ENCODE data around the gene CDH13.

Gene CDH13

DNA sequence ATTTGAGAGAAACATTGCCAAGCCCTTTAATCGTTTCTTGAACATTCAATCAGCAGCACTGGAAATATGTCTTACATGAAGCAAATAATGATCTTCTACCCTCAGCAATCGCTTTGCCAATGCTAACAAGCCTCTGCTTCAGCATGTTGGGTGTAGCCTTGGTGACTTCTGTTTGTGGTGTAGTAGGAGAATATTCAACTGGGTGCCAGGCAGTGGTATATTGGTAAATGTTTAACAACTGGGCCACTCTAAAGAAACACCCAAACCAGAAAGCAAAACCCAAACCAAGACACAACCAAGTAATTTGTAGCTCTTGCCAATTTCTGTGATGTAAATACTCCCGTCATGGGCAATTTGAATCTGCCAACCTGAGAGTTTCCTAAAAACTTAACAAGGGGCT, 9.7 kb downstream of the CDH13 start:
- Histone ChIP-seq H3K4me1 (ENCODE audit: control insufficient read depth, low read length) (no peaks in the 10 kb centered on the region), H3K27me3 (ENCODE audit: control insufficient read depth, low read length) (no peaks in the 10 kb centered on the region), H3K4me2 (ENCODE audit: low read length) (no peak overlapping the region), H3K79me2 (ENCODE audit: control insufficient read depth, low read length) (no peaks in the 10 kb centered on the region), H3K9me3 (ENCODE audit: control insufficient read depth, insufficient read depth, low read length) (no peaks in the 10 kb centered on the region), H3K9me2 (replicated peaks; ENCODE audit: control insufficient read depth, low read length) (no peaks in the 10 kb centered on the region), H3K4me3 (ENCODE audit: low read length) (no peak overlapping the region), H3K36me3 (ENCODE audit: control insufficient read depth, low read length) (no peaks in the 10 kb centered on the region), H4K20me1 (ENCODE audit: control insufficient read depth, insufficient read depth, low read depth, low read length) (no peaks in the 10 kb centered on the region), H3K27ac (ENCODE audit: low read depth, low read length) (no peak overlapping the region), H3F3A (ENCODE audit: control insufficient read depth, insufficient read depth) (no peaks in the 10 kb centered on the region)
- TF ChIP-seq EZH2phosphoT487 (IDR thresholded peaks at IDR 0.05; ENCODE audit: borderline replicate concordance, low read length), result no peak
- TF ChIP-seq, protein P1, sequence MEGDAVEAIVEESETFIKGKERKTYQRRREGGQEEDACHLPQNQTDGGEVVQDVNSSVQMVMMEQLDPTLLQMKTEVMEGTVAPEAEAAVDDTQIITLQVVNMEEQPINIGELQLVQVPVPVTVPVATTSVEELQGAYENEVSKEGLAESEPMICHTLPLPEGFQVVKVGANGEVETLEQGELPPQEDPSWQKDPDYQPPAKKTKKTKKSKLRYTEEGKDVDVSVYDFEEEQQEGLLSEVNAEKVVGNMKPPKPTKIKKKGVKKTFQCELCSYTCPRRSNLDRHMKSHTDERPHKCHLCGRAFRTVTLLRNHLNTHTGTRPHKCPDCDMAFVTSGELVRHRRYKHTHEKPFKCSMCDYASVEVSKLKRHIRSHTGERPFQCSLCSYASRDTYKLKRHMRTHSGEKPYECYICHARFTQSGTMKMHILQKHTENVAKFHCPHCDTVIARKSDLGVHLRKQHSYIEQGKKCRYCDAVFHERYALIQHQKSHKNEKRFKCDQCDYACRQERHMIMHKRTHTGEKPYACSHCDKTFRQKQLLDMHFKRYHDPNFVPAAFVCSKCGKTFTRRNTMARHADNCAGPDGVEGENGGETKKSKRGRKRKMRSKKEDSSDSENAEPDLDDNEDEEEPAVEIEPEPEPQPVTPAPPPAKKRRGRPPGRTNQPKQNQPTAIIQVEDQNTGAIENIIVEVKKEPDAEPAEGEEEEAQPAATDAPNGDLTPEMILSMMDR (IDR thresholded peaks at IDR 0.05; ENCODE audit: low read depth, low read length, poor library complexity, severe bottlenecking), result no peak

DNA sequence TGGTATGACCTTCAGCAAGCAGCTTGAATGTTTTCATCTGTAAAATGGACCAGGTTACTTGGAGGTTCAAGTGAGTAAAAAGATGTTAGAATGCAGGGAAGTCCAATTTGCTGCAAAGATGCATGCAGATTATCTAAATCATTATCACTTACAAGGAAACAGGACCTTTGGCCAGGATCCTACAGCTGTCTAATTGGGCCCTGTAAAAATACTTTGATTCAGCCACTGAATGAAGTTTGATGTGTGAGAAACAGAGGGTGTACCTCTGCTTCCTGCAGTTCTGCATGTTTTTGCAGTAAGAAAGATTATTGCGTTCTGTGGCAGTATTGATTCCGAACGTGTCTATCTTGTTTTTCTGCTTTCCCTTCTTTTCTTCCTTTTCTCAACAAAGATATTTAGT, 10.2 kb downstream of the CDH13 start:
- Histone ChIP-seq H3K79me2 (ENCODE audit: control insufficient read depth, low read length) (no peaks in the 10 kb centered on the region), H3F3A (ENCODE audit: control insufficient read depth, insufficient read depth) (no peaks in the 10 kb centered on the region), H3K9me3 (ENCODE audit: control insufficient read depth, insufficient read depth, low read length) (no peaks in the 10 kb centered on the region), H3K4me1 (ENCODE audit: control insufficient read depth, low read length) (no peaks in the 10 kb centered on the region), H3K27me3 (ENCODE audit: control insufficient read depth, low read length) (no peaks in the 10 kb centered on the region), H3K27ac (ENCODE audit: low read depth, low read length) (no peak overlapping the region), H3K4me2 (ENCODE audit: low read length) (no peak overlapping the region), H4K20me1 (ENCODE audit: control insufficient read depth, insufficient read depth, low read depth, low read length) (no peaks in the 10 kb centered on the region), H3K36me3 (ENCODE audit: control insufficient read depth, low read length) (no peaks in the 10 kb centered on the region), H3K9me2 (replicated peaks; ENCODE audit: control insufficient read depth, low read length) (no peaks in the 10 kb centered on the region), H3K4me3 (ENCODE audit: low read length) (no peak overlapping the region)
- TF ChIP-seq, protein P1 (IDR thresholded peaks at IDR 0.05; ENCODE audit: low read depth, low read length, poor library complexity, severe bottlenecking), result no peak
- TF ChIP-seq EZH2phosphoT487 (IDR thresholded peaks at IDR 0.05; ENCODE audit: borderline replicate concordance, low read length), result no peak

DNA sequence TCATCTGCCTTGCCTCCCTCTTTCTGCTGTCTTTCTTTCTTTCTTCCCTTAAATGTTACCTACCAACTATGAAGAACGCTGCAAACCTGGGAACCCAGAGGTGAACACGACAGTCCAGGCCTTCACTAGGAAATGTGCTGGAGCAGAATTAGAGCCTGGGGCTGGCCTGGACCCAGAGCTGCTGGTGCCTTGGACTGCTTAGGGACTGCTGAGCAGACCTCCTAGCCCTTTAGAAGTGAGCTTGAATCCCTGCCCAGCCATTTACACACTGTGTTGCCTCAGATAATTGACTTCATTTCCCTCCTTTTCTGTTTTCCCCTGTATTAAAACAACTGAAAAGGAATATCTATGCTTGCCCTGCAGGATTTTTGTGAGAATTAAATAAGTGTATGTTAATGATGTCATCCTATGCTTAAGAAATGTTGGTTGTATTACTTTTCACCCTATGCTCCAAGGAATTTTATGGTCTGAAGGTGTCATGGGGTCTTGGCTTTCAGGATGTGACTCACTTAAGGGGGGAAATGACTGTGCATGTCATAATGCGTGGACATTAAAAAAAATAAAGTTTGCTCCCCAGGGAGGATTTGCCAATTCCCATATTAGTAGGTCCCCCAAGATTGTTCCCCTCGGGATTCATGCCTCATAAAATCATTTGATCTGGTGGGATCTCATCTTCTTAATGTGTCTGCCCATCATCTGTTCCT, 11.5 kb downstream of the CDH13 start:
- H3K4me2 ChIP-seq (ENCODE audit: low read length), result no peak overlapping the region
- TF ChIP-seq, protein P1 (IDR thresholded peaks at IDR 0.05; ENCODE audit: low read depth, low read length, poor library complexity, severe bottlenecking), result no peak
- no peak for TF ChIP-seq EZH2phosphoT487 (IDR thresholded peaks at IDR 0.05; ENCODE audit: borderline replicate concordance, low read length)
- no peaks in the 10 kb centered on the region for H3K27me3 ChIP-seq (ENCODE audit: control insufficient read depth, low read length)
- H3K9me2 ChIP-seq (replicated peaks; ENCODE audit: control insufficient read depth, low read length), result no peaks in the 10 kb centered on the region
- H3F3A ChIP-seq (ENCODE audit: control insufficient read depth, insufficient read depth), result no peaks in the 10 kb centered on the region
- H4K20me1 ChIP-seq (ENCODE audit: control insufficient read depth, insufficient read depth, low read depth, low read length), result no peaks in the 10 kb centered on the region
- no peaks in the 10 kb centered on the region for H3K36me3 ChIP-seq (ENCODE audit: control insufficient read depth, low read length)
- no peaks in the 10 kb centered on the region for H3K79me2 ChIP-seq (ENCODE audit: control insufficient read depth, low read length)
- H3K4me1 ChIP-seq (ENCODE audit: control insufficient read depth, low read length), result no peaks in the 10 kb centered on the region
- no peak overlapping the region for H3K27ac ChIP-seq (ENCODE audit: low read depth, low read length)
- no peaks in the 10 kb centered on the region for H3K9me3 ChIP-seq (ENCODE audit: control insufficient read depth, insufficient read depth, low read length)
- no peak overlapping the region for H3K4me3 ChIP-seq (ENCODE audit: low read length)

Measured in DOHH2 (cell line).